Dedifferentiated amniotic fluid mesenchymal stem cell (primary cell): Measurements from ENCODE around the gene RAPGEF1.

Source experiments
- DNase-seq: peaks from one replicate; pipeline ENCODE4 v3.0.0-alpha.2; 2016; ENCODE audit errors: extremely low spot score

The RAPGEF1 gene

GRCh38 chr9:131587331-131587730, 152.5 kb downstream of the RAPGEF1 start:
- no peak for DNase-seq

- DNase-seq, result no peak
These were observed 154.5 kb downstream of the RAPGEF1 start for GRCh38 chr9:131585375-131585774.

GRCh38 chr9:131584858-131585257, 155.0 kb downstream of the RAPGEF1 start:
- DNase-seq, result no peak

GRCh38 chr9:131583836-131584555, 155.9 kb downstream of the RAPGEF1 start:
- DNase-seq, result no peak

GRCh38 chr9:131583337-131583645, 156.6 kb downstream of the RAPGEF1 start:
- no peak for DNase-seq

GRCh38 chr9:131582466-131583336, 157.2 kb downstream of the RAPGEF1 start:
- no peak for DNase-seq

- no peak for DNase-seq
These were observed 157.8 kb downstream of the RAPGEF1 start for GRCh38 chr9:131582056-131582455.

GRCh38 chr9:131580358-131580757, 159.5 kb downstream of the RAPGEF1 start:
- no peak for DNase-seq

- DNase-seq, result no peak
These were observed 160.1 kb downstream of the RAPGEF1 start for GRCh38 chr9:131579789-131580211.

GRCh38 chr9:131578731-131579504, 161.0 kb downstream of the RAPGEF1 start:
- DNase-seq, result no peak

- no peak for DNase-seq
These were observed 161.9 kb downstream of the RAPGEF1 start for GRCh38 chr9:131578021-131578420.

- no peak for DNase-seq
These were observed 162.6 kb downstream of the RAPGEF1 start for GRCh38 chr9:131577005-131578000.

- DNase-seq, result no peak
These were observed 163.7 kb downstream of the RAPGEF1 start for GRCh38 chr9:131575946-131576853.

GRCh38 chr9:131574730-131575640, 164.9 kb downstream of the RAPGEF1 start:
- DNase-seq, result no peak

GRCh38 chr9:131567910-131568309, 172.0 kb downstream of the RAPGEF1 start:
- DNase-seq, result no peak

- no peak for DNase-seq
These were observed 173.7 kb downstream of the RAPGEF1 start for GRCh38 chr9:131566158-131566557.

GRCh38 chr9:131565369-131565768, 174.5 kb downstream of the RAPGEF1 start:
- no peak for DNase-seq

GRCh38 chr9:131562032-131562959, 177.6 kb downstream of the RAPGEF1 start:
- no peak for DNase-seq
